ENCODE measurements around the gene TBC1D1.

TBC1D1 gene

DNA sequence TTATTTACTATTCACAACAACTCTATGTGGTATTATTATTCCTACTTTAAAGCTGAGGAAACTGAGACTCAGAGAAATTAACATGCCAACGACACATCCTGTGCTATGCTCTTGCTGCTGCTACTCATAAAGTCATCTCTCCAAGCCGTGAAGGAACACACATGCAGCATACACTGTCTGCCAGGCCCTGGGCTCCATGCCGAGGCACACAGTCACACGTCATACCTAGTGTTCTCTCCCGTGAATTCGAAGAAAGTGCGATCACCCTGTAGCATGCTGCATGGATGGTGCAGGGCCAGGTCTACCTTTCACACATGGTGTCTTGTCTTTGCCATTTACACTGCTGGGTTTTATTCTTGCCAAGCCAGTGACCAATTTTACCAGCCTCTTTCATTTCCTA lies 34.1 kb downstream of the TBC1D1 start:
- TF ChIP-seq REST (IDR thresholded peaks at IDR 0.05; ENCODE audit: insufficient read depth in 1 of 2, low read depth in 2 of 2, low read length in 2 of 2) = no peak
- no peak for TF ChIP-seq TAF1 (IDR thresholded peaks at IDR 0.05; ENCODE audit: borderline replicate concordance, insufficient read depth, low read length)
- TF ChIP-seq FOXP2 (optimal IDR thresholded peaks at IDR 0.05; ENCODE audit: borderline replicate concordance, extremely low read depth, extremely low read length, insufficient read depth) = no peak
- no peak for TF ChIP-seq SIN3A (IDR thresholded peaks at IDR 0.05; ENCODE audit: borderline replicate concordance, insufficient read depth, low read length)
- no peak for TF ChIP-seq POLR2AphosphoS5 (IDR thresholded peaks at IDR 0.05; ENCODE audit: low read depth, low read length)

- TF ChIP-seq FOXP2 (optimal IDR thresholded peaks at IDR 0.05; ENCODE audit: borderline replicate concordance, extremely low read depth, extremely low read length, insufficient read depth) (no peak), REST (IDR thresholded peaks at IDR 0.05; ENCODE audit: insufficient read depth in 1 of 2, low read depth in 2 of 2, low read length in 2 of 2) (no peak), SIN3A (IDR thresholded peaks at IDR 0.05; ENCODE audit: borderline replicate concordance, insufficient read depth, low read length) (no peak)
Observed at GRCh38 chr4:37927434-37927833, 36.5 kb downstream of the TBC1D1 start.

- TF ChIP-seq POLR2AphosphoS5 (IDR thresholded peaks at IDR 0.05; ENCODE audit: low read depth, low read length) (no peak), SIN3A (IDR thresholded peaks at IDR 0.05; ENCODE audit: borderline replicate concordance, insufficient read depth, low read length) (no peak), FOXP2 (optimal IDR thresholded peaks at IDR 0.05; ENCODE audit: borderline replicate concordance, extremely low read depth, extremely low read length, insufficient read depth) (no peak), TAF1 (IDR thresholded peaks at IDR 0.05; ENCODE audit: borderline replicate concordance, insufficient read depth, low read length) (no peak), REST (IDR thresholded peaks at IDR 0.05; ENCODE audit: insufficient read depth in 1 of 2, low read depth in 2 of 2, low read length in 2 of 2) (no peak)
Observed at GRCh38 chr4:37928426-37929416, 37.8 kb downstream of the TBC1D1 start.

- TF ChIP-seq SIN3A (IDR thresholded peaks at IDR 0.05; ENCODE audit: borderline replicate concordance, insufficient read depth, low read length) (no peak), TAF1 (IDR thresholded peaks at IDR 0.05; ENCODE audit: borderline replicate concordance, insufficient read depth, low read length) (no peak), REST (IDR thresholded peaks at IDR 0.05; ENCODE audit: insufficient read depth in 1 of 2, low read depth in 2 of 2, low read length in 2 of 2) (no peak), POLR2AphosphoS5 (IDR thresholded peaks at IDR 0.05; ENCODE audit: low read depth, low read length) (no peak), FOXP2 (optimal IDR thresholded peaks at IDR 0.05; ENCODE audit: borderline replicate concordance, extremely low read depth, extremely low read length, insufficient read depth) (no peak)
Observed at GRCh38 chr4:37934096-37934495, 43.2 kb downstream of the TBC1D1 start.
